Measurements from ENCODE around the gene PEX14.
"Not testable (repeated sequence)": the region's sequence is repeated elsewhere in the genome, so short reads cannot be mapped to it uniquely, and the experiment has no call there.

The PEX14 gene

GRCh38 chr1:10497109-10497508, 22.4 kb downstream of the PEX14 start:
- no peak for DNase-seq

GRCh38 chr1:10498231-10498630, 23.5 kb downstream of the PEX14 start:
- peak; percentile 46 for DNase-seq

- peak; percentile 45 for DNase-seq
These were observed 27.5 kb downstream of the PEX14 start for GRCh38 chr1:10502206-10502605.

- DNase-seq = no peak
These were observed 29.5 kb downstream of the PEX14 start for GRCh38 chr1:10504249-10504648.

- DNase-seq = not testable (repeated sequence)
These were observed 31.4 kb downstream of the PEX14 start for GRCh38 chr1:10506046-10506676.

- DNase-seq = no peak
These were observed 31.9 kb downstream of the PEX14 start for GRCh38 chr1:10506677-10507047.

- peak; percentile 73 for DNase-seq
These were observed 32.5 kb downstream of the PEX14 start for GRCh38 chr1:10507111-10507879.

- DNase-seq = no peak
These were observed 33.8 kb downstream of the PEX14 start for GRCh38 chr1:10508511-10508951.

- no peak for DNase-seq
These were observed 35.2 kb downstream of the PEX14 start for GRCh38 chr1:10509809-10510509.

- DNase-seq = peak; percentile 96
These were observed 36.1 kb downstream of the PEX14 start for GRCh38 chr1:10510520-10511493.

GRCh38 chr1:10511494-10511885, 36.7 kb downstream of the PEX14 start:
- no peak for DNase-seq

GRCh38 chr1:10513199-10513598, 38.4 kb downstream of the PEX14 start:
- DNase-seq = peak; percentile 58

GRCh38 chr1:10514490-10515235, 39.9 kb downstream of the PEX14 start:
- DNase-seq = no peak

- no peak for DNase-seq
These were observed 40.7 kb downstream of the PEX14 start for GRCh38 chr1:10515301-10515975.

- no peak for DNase-seq
These were observed 41.4 kb downstream of the PEX14 start for GRCh38 chr1:10515976-10516750.

GRCh38 chr1:10516925-10517676, 42.4 kb downstream of the PEX14 start:
- DNase-seq = no peak

- no peak for DNase-seq
These were observed 42.9 kb downstream of the PEX14 start for GRCh38 chr1:10517677-10517982.

GRCh38 chr1:10519016-10519417, 44.3 kb downstream of the PEX14 start:
- no peak for DNase-seq

GRCh38 chr1:10520497-10520896, 45.7 kb downstream of the PEX14 start:
- DNase-seq = no peak

GRCh38 chr1:10520952-10521351, 46.2 kb downstream of the PEX14 start:
- DNase-seq = no peak
